HCT116 (cell line): ENCODE results near the gene TIMM17A. TPM values are rescaled to one million over a fixed set of nuclear protein-coding genes. Genes with fewer than 3 reads are reported as not detected.
A peak's percentile ranks its signal among the peaks of the same experiment; 100 is the strongest.

Experiments used
- ATAC-seq: fragments of 200-7000 bp; cut with Tn5 transposase; 2 replicates; pipeline ENCODE4 v1.9.1; 2020; ENCODE audit warnings: mild to moderate bottlenecking, moderate library complexity
- BruUV-seq: library from RNA; stranded (reverse); fragments of 400-500 nt; replicated peaks from 2 replicates; lab custom pipeline; 2021; lab: Mats Ljungman, UMichigan
- CTCF ChIA-PET: fragments of 300-600 bp; sonication (Branson Sonifier 250); formaldehyde crosslinking; loops from one replicate; lab custom pipeline; 2021; ENCODE audit warnings: antibody characterized with exemption; lab: Charles Lee
- POLR2A ChIA-PET: fragments of 300-600, 350-600 bp; sonication (Branson Sonifier 250); formaldehyde crosslinking; loops from one replicate; lab custom pipeline; 2021; ENCODE audit warnings: antibody characterized with exemption; lab: Charles Lee
- RAD21 ChIA-PET, 2 experiments: fragments of 300-600 bp; sonication (Branson Sonifier 250); formaldehyde crosslinking; loops; one replicate each; lab custom pipeline; 2023; ENCODE audit warnings: low total read pairs in 2 of 2; ENCODE audit not compliant: uncharacterized antibody in 2 of 2, unreplicated experiment in 2 of 2, low non-redundant PET in 1 of 2; lab: Charles Lee
- DNase-seq: peaks from one replicate; pipeline ENCODE4 v3.0.0-alpha.2; 2010; ENCODE audit warnings: low read depth, low spot score
- H2AFZ ChIP-seq: fragments of 200-600 bp; shearing (Covaris generic), sonication (generic); 2 replicates; pipeline ENCODE4 v1.6.1; 2017; ENCODE audit warnings: low read depth, mixed run types, mixed read lengths, antibody characterized with exemption, low read length; ENCODE audit not compliant: poor library complexity, severe bottlenecking
- H3K27ac ChIP-seq: 2 replicates; pipeline ENCODE4 v1.5.1; 2012; ENCODE audit warnings: low read depth, low read length
- H3K27me3 ChIP-seq: fragments of 200-600 bp; sonication (generic); 2 replicates; pipeline ENCODE4 v1.6.1; 2016; ENCODE audit warnings: mixed run types, low read length, mixed read lengths; ENCODE audit not compliant: insufficient read depth
- H3K36me3 ChIP-seq, 2 experiments: fragments of 200-500 bp in 1 of 2; fragments of 200-600 bp in 1 of 2; sonication (Bioruptor generic) in 1 of 2; sonication (generic) in 1 of 2; 2 replicates each; pipeline versions ENCODE4 v1.5.1 to v1.6.1; 2014 to 2016; ENCODE audit warnings: low read length in 2 of 2, inconsistent platforms in 1 of 2, mixed read lengths in 1 of 2, mixed run types in 1 of 2; ENCODE audit not compliant: insufficient read depth in 2 of 2, control insufficient read depth in 1 of 2
- H3K4me1 ChIP-seq, 2 experiments: fragments of 200-600 bp in 1 of 2; sonication (generic) in 1 of 2; 2 replicates each; pipeline versions ENCODE4 v1.5.1 to v1.6.1; 2012 to 2017; ENCODE audit warnings: low read length in 2 of 2, inconsistent platforms in 1 of 2, mild to moderate bottlenecking in 1 of 2, mixed read lengths in 1 of 2, mixed run types in 1 of 2, moderate library complexity in 1 of 2; ENCODE audit not compliant: insufficient read depth in 2 of 2, control insufficient read depth in 1 of 2
- H3K4me2 ChIP-seq: fragments of 200-600 bp; sonication (generic); 2 replicates; pipeline ENCODE4 v1.6.1; 2017; ENCODE audit warnings: mixed run types, low read length, mixed read lengths
- H3K4me3 ChIP-seq, 2 experiments: fragments of 200-600 bp in 1 of 2; sonication (generic) in 1 of 2; replicated peaks in 1 of 2; 2 replicates each; pipeline ENCODE4 v1.5.1; 2011 to 2016; ENCODE audit warnings: low read length in 2 of 2, control low read depth in 1 of 2, low read depth in 1 of 2, mild to moderate bottlenecking in 1 of 2, mixed read lengths in 1 of 2, mixed run types in 1 of 2
- H3K79me2 ChIP-seq: fragments of 200-600 bp; sonication (generic); 2 replicates; pipeline ENCODE4 v1.6.1; 2017; ENCODE audit warnings: mild to moderate bottlenecking, mixed run types, low read length, moderate library complexity, mixed read lengths; ENCODE audit not compliant: insufficient read depth
- H3K9ac ChIP-seq: fragments of 200-600 bp; sonication (generic); 2 replicates; pipeline ENCODE4 v1.6.1; 2016; ENCODE audit warnings: low read length, mixed read lengths
- H3K9me2 ChIP-seq: fragments of 200-600 bp; sonication (generic), shearing (Covaris generic); 2 replicates; pipeline ENCODE4 v1.6.1; 2017; ENCODE audit warnings: mixed run types, mild to moderate bottlenecking, moderate library complexity; ENCODE audit not compliant: insufficient read depth
- H3K9me3 ChIP-seq, 2 experiments: fragments of 200-500 bp in 1 of 2; fragments of 200-600 bp in 1 of 2; sonication (Bioruptor generic) in 1 of 2; sonication (generic) in 1 of 2; 2 replicates each; pipeline ENCODE4 v1.6.1; 2014 to 2017; ENCODE audit warnings: low read length in 2 of 2, mixed read lengths in 2 of 2, inconsistent platforms in 1 of 2, low read depth in 1 of 2, mild to moderate bottlenecking in 1 of 2, mixed run types in 1 of 2, moderate library complexity in 1 of 2; ENCODE audit not compliant: control insufficient read depth in 1 of 2, insufficient read depth in 1 of 2
- H4K20me1 ChIP-seq: fragments of 200-600 bp; sonication (generic), shearing (Covaris generic); 2 replicates; pipeline ENCODE4 v1.6.1; 2017; ENCODE audit warnings: mixed run types, mild to moderate bottlenecking, moderate library complexity; ENCODE audit not compliant: insufficient read depth
- CBX3 ChIP-seq: IDR thresholded peaks from 2 replicates; pipeline ENCODE4 v1.6.1; 2012; ENCODE audit warnings: low read depth
- CEBPB ChIP-seq: IDR thresholded peaks from 2 replicates; pipeline ENCODE4 v1.6.1; 2012; ENCODE audit warnings: low read depth
- EGR1 ChIP-seq: IDR thresholded peaks from 2 replicates; pipeline ENCODE4 v1.6.1; 2012; ENCODE audit warnings: low read depth
- ELF1 ChIP-seq: IDR thresholded peaks from 2 replicates; pipeline ENCODE4 v1.6.1; 2012; ENCODE audit warnings: low read depth, borderline replicate concordance
- FOSL1 ChIP-seq: IDR thresholded peaks from 2 replicates; pipeline ENCODE4 v1.6.1; 2012; ENCODE audit warnings: low read depth
- JUND ChIP-seq: IDR thresholded peaks from 2 replicates; pipeline ENCODE4 v1.6.1; 2012
- MAX ChIP-seq: IDR thresholded peaks from 2 replicates; pipeline ENCODE4 v1.6.1; 2012
- POLR2A ChIP-seq: IDR thresholded peaks from 2 replicates; pipeline ENCODE4 v1.7.0; 2011; ENCODE audit warnings: borderline replicate concordance; ENCODE audit not compliant: insufficient read depth, insufficient read length; ENCODE audit errors: extremely low read depth
- POLR2AphosphoS5 ChIP-seq: IDR thresholded peaks from 2 replicates; pipeline ENCODE4 v1.6.1; 2011; ENCODE audit warnings: mild to moderate bottlenecking, low read depth, low read length, moderate library complexity
- RAD21 ChIP-seq: IDR thresholded peaks from 2 replicates; pipeline ENCODE4 v1.6.1; 2012; ENCODE audit warnings: low read depth, mild to moderate bottlenecking
- REST ChIP-seq: IDR thresholded peaks from 2 replicates; pipeline ENCODE4 v1.6.1; 2012; ENCODE audit warnings: low read depth
- SP1 ChIP-seq: IDR thresholded peaks from 2 replicates; pipeline ENCODE4 v1.6.1; 2012; ENCODE audit warnings: low read depth
- TCF7L2 ChIP-seq: IDR thresholded peaks from 2 replicates; pipeline ENCODE4 v1.7.0; 2011; ENCODE audit warnings: borderline replicate concordance, inconsistent platforms; ENCODE audit not compliant: insufficient read depth, insufficient read length; ENCODE audit errors: extremely low read depth
- YY1 ChIP-seq: IDR thresholded peaks from 2 replicates; pipeline ENCODE4 v1.6.1; 2011; ENCODE audit warnings: low read length, low read depth, moderate library complexity, mild to moderate bottlenecking; ENCODE audit not compliant: insufficient replicate concordance; ENCODE audit errors: extremely low read depth
- ZBTB33 ChIP-seq: IDR thresholded peaks from 2 replicates; pipeline ENCODE4 v1.6.1; 2011; ENCODE audit warnings: mild to moderate bottlenecking, low read length, moderate library complexity; ENCODE audit not compliant: insufficient replicate concordance; ENCODE audit errors: extremely low read depth
- ZFX ChIP-seq: fragments of 450-650 bp; IDR thresholded peaks from 2 replicates; pipeline ENCODE4 v1.6.1; 2017
- ZNF274 ChIP-seq: fragments of 200-500 bp; sonication (Bioruptor generic); IDR thresholded peaks from 2 replicates; pipeline ENCODE4 v1.6.1; 2014; ENCODE audit warnings: mild to moderate bottlenecking, low read depth, low read length, inconsistent platforms
- intact Hi-C: fragments of 100-400 bp; cut with micrococcal nuclease; formaldehyde crosslinking; loops from 2 replicates; pipeline ENCODE4 v1.10.0; 2022
- total RNA-seq: library from RNA; stranded (reverse); gene quantifications from one replicate; pipeline ENCODE4 v1.2.1, GENCODE V29; 2021; ENCODE audit not compliant: unreplicated experiment

TIMM17A gene
- total RNA-seq, 1 experiment from 2014 or later: 100 TPM

GRCh38 chr1:202010180-202011015 is 55.1 kb downstream of the TIMM17A start, which contains the start of gene ELF3:
Gene ELF3, plus strand, starts transcription at chr1:202010587. Its CDS starts 550 bp downstream, at chr1:202011137.
- peak within 1 kb of the TSS; percentile 90 to 93 for H3K4me3 ChIP-seq
- ATAC-seq (peak; percentile 79), DNase-seq (peak; percentile 98)
- H3K9me2 ChIP-seq: no peaks in the 10 kb centered on the region
- BruUV-seq: TSS peak; percentile 68
- no peaks in the 10 kb centered on the region for H4K20me1 ChIP-seq
- TF ChIP-seq RAD21 (no peak), TCF7L2 (no peak), YY1 (peak; percentile 13), ZNF274 (no peak), MAX (no peak), FOSL1 (no peak), POLR2A (peak; percentile 78), ZFX (no peak), CEBPB (no peak), ELF1 (no peak), SP1 (no peak), CBX3 (no peak), JUND (no peak), ZBTB33 (peak; percentile 32), EGR1 (no peak), REST (no peak), POLR2AphosphoS5 (peak; percentile 100)
- ChIA-PET POLR2A (interaction anchor here (0.6 to 9.2 kb wide), 48 partner anchors 9 to 562 kb away, joined by 3 to 174 read pairs (median 6); partner anchors contain the start of gene CSRP1), CTCF (interaction anchor here (0.6 to 7.1 kb wide), 16 partner anchors 10 to 1105 kb away, joined by 3 to 106 read pairs (median 5); partner anchors contain the start of genes GPR37L1 and RNPEP), RAD21 (interaction anchor here (0.5 to 1.6 kb wide), 13 partner anchors 11 to 114 kb away, joined by 3 to 8 read pairs (median 4); no protein-coding TSS in a partner anchor)
- H3K9ac ChIP-seq: peak within 1 kb of the TSS; percentile 92
- H3K4me2 ChIP-seq: peak within 1 kb of the TSS; percentile 99
- no peak within 1 kb of the TSS for H2AFZ ChIP-seq
- no peaks in the 10 kb centered on the region for H3K27me3 ChIP-seq
- H3K27ac ChIP-seq: peak within 1 kb of the TSS; percentile 74
- H3K36me3 ChIP-seq: peaks cover 7 to 30% of the 10 kb centered on the region in 2 experiments
- H3K9me3 ChIP-seq: no peaks in the 10 kb centered on the region
- H3K4me1 ChIP-seq: peaks cover 68 to 100% of the 10 kb centered on the region in 2 experiments
- H3K79me2 ChIP-seq: peaks cover 39% of the 10 kb centered on the region
- intact Hi-C loops: loop anchor here (1.0 kb wide), 2 partner anchors 8 to 81 kb away; no protein-coding TSS in a partner anchor
